ENCODE measurements around the gene ALOX5.

The ALOX5 gene

GRCh38 chr10:45379891-45380540 lies 6.0 kb downstream of the ALOX5 start:
- H3K4me1 Mint-ChIP-seq = no peaks in the 10 kb centered on the region
- no peak overlapping the region for H3K27ac Mint-ChIP-seq
- no peaks in the 10 kb centered on the region for H3K9me3 Mint-ChIP-seq
- no peaks in the 10 kb centered on the region for H3K36me3 Mint-ChIP-seq (ENCODE audit: low read depth)
- H3K4me3 Mint-ChIP-seq = no peak overlapping the region
- TF ChIP-seq CTCF (IDR thresholded peaks at IDR 0.05; ENCODE audit: unreplicated experiment in 3 of 3) = no peak
- peaks cover 34% of the 10 kb centered on the region for H3K27me3 Mint-ChIP-seq (ENCODE audit: low read depth)

- Mint-ChIP-seq H3K4me3 (no peak overlapping the region), H3K9me3 (no peaks in the 10 kb centered on the region), H3K27ac (no peak overlapping the region), H3K4me1 (no peaks in the 10 kb centered on the region), H3K27me3 (ENCODE audit: low read depth) (peaks cover 24% of the 10 kb centered on the region), H3K36me3 (ENCODE audit: low read depth) (no peaks in the 10 kb centered on the region)
- no peak for TF ChIP-seq CTCF (IDR thresholded peaks at IDR 0.05; ENCODE audit: unreplicated experiment in 3 of 3)
These were observed 7.0 kb downstream of the ALOX5 start for GRCh38 chr10:45380903-45381620.

GRCh38 chr10:45382591-45382990 lies 8.6 kb downstream of the ALOX5 start:
- Mint-ChIP-seq H3K36me3 (ENCODE audit: low read depth) (no peaks in the 10 kb centered on the region), H3K4me3 (no peak overlapping the region), H3K27me3 (ENCODE audit: low read depth) (peaks cover 9% of the 10 kb centered on the region), H3K4me1 (no peaks in the 10 kb centered on the region), H3K9me3 (no peaks in the 10 kb centered on the region), H3K27ac (no peak overlapping the region)
- TF ChIP-seq CTCF (IDR thresholded peaks at IDR 0.05; ENCODE audit: unreplicated experiment in 3 of 3) = no peak

- H3K4me3 Mint-ChIP-seq = no peak overlapping the region
- no peaks in the 10 kb centered on the region for H3K4me1 Mint-ChIP-seq
- TF ChIP-seq CTCF (IDR thresholded peaks at IDR 0.05; ENCODE audit: unreplicated experiment in 3 of 3) = no peak
- no peak overlapping the region for H3K27ac Mint-ChIP-seq
- no peaks in the 10 kb centered on the region for H3K36me3 Mint-ChIP-seq (ENCODE audit: low read depth)
- no peaks in the 10 kb centered on the region for H3K27me3 Mint-ChIP-seq (ENCODE audit: low read depth)
- peaks cover 2% of the 10 kb centered on the region for H3K9me3 Mint-ChIP-seq
These were observed 9.8 kb downstream of the ALOX5 start for GRCh38 chr10:45383682-45384330.

- H3K27me3 Mint-ChIP-seq (ENCODE audit: low read depth) = no peaks in the 10 kb centered on the region
- no peak for TF ChIP-seq CTCF (IDR thresholded peaks at IDR 0.05; ENCODE audit: unreplicated experiment in 3 of 3)
- H3K27ac Mint-ChIP-seq = no peak overlapping the region
- peaks cover 4% of the 10 kb centered on the region for H3K36me3 Mint-ChIP-seq (ENCODE audit: low read depth)
- no peaks in the 10 kb centered on the region for H3K4me1 Mint-ChIP-seq
- H3K4me3 Mint-ChIP-seq = no peak overlapping the region
- peaks cover 17% of the 10 kb centered on the region for H3K9me3 Mint-ChIP-seq
These were observed 12.6 kb downstream of the ALOX5 start for GRCh38 chr10:45386657-45387056.

All from nephron (organoid).